ENCODE measurements around the gene FANCC.

The FANCC gene

DNA sequence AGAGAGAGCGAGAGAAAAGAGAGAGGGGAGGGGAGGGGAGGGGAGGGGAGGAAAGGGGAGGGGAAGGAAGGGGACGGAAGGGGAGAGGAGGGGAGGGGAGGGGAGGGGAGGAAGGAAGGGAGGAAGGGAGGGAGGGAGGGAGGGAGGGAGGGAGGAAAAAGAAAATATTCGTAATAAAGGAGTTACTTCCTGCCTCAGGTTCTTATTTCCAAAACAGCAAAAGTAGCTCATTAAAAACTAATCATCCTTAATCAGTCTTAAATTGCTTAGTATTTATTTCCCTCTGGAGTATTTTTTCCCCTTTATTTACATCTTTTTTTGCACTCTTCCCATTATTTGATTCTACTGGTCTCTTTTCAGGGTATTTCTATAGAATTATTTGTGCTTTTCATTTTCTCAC, 162.3 kb downstream of the FANCC start:
- Mint-ChIP-seq H3K27me3 (no peaks in the 10 kb centered on the region), H3K4me3 (no peak overlapping the region), H3K9me3 (no peaks in the 10 kb centered on the region), H3K27ac (no peak overlapping the region), H3K4me1 (ENCODE audit: low read depth) (peaks cover 5% of the 10 kb centered on the region), H3K36me3 (ENCODE audit: low read depth) (peaks cover 8% of the 10 kb centered on the region)

GRCh38 chr9:95150903-95151302, 166.6 kb downstream of the FANCC start:
- Mint-ChIP-seq H3K4me3 (no peak overlapping the region), H3K27ac (no peak overlapping the region), H3K27me3 (no peaks in the 10 kb centered on the region), H3K36me3 (ENCODE audit: low read depth) (peaks cover 7% of the 10 kb centered on the region), H3K4me1 (ENCODE audit: low read depth) (no peaks in the 10 kb centered on the region), H3K9me3 (no peaks in the 10 kb centered on the region)

DNA sequence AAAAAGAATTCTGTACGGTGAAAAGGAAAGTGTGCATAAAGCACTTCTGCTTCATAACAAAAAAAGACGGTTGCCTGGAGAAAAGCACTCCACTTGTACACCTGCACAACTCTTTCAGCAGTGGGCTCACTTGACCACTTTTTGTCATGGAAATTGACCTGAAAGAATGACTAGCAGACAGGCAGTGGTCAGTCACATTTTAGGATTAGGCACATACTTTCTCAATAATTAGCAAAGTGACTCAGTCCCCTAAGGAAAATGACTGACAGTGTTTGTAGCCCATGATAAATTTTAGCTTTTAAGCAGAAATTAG, 169.3 kb downstream of the FANCC start:
- H3K9me3 Mint-ChIP-seq: no peaks in the 10 kb centered on the region
- H3K27me3 Mint-ChIP-seq: no peaks in the 10 kb centered on the region
- no peak overlapping the region for H3K27ac Mint-ChIP-seq
- H3K36me3 Mint-ChIP-seq (ENCODE audit: low read depth): peaks cover 16% of the 10 kb centered on the region
- H3K4me3 Mint-ChIP-seq: no peak overlapping the region
- H3K4me1 Mint-ChIP-seq (ENCODE audit: low read depth): no peaks in the 10 kb centered on the region

DNA sequence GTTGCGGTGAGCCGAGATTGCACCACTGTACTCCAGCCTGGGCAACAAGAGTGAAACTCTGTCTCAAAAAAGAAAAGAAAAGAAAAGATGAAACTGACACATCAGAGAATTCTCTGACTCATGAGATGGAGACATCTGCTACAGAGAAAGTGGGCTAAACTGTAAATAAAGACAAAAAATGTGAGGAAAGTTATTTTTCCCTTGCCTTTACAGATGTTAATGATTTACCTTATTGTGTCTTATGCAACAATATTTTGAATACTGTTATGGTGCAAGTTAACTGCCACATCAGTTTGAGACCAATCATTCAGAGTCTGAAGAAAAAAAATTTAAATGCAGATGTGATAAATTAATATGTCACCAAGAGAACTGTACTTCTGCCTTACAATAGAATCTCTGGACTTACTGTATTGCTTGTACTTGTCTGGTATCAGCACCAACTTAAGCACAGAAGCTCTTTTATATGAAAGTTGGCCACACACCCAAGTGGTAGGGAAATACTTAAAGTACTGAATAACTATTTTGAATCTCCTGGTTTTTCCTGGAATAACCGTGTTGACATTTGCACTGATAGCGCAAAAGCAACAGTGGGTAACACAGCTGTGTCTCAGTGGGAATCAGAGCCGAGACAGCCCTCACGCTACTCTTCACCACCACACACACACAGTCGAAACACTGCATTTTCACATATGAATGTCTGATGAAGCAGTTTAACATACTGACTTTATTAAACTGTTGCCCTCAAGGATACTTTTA, 169.9 kb downstream of the FANCC start:
- Mint-ChIP-seq H3K4me3 (no peak overlapping the region), H3K36me3 (ENCODE audit: low read depth) (peaks cover 16% of the 10 kb centered on the region), H3K9me3 (no peaks in the 10 kb centered on the region), H3K27me3 (no peaks in the 10 kb centered on the region), H3K27ac (no peak overlapping the region), H3K4me1 (ENCODE audit: low read depth) (no peaks in the 10 kb centered on the region)

DNA sequence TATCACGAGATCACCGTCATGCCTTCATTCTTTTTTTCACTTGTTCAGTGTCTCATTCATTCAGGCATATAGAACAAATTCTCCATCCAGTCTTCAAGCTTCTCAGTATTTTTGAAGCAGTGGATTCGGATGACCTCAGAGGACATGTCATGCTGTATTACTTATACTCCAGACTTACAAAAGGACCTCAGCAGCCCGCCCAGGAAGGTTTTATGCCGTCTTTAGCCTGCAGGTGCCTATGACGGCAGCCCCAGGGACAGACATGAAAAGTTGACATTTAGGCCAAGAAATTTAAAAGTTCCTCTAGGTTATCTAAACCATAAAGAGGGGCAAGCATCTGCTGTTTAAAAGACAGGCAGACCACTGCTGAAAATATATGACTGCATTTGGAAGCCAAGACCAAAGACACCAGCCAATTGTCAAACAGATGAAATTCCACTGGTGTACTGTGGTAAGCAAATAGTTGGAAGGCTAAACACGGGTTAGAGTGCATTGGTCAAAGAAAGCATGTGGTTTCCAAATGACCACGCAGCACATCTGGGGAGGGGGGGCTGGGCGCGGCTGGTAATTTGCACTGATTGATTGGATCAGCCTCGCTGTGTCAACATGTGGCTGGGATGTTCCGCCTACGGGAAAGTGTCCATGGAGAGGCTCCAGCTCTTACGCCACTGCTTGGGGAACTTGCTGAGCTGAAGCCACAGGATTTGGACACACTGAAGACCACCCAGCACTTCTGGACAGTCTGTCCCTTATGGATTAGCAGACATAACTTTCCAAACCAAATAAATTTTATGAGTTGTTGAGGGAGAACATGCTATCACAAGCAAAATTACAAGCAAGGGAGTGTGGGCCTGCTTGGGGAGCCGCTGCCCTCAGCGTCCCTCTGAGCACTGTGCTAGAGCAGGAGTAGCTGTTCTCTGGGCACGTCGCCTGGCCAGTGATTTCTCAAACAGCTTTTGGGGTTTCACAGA, 173.6 kb downstream of the FANCC start:
- Mint-ChIP-seq H3K27ac (no peak overlapping the region), H3K27me3 (no peaks in the 10 kb centered on the region), H3K9me3 (no peaks in the 10 kb centered on the region), H3K36me3 (ENCODE audit: low read depth) (peaks cover 12% of the 10 kb centered on the region), H3K4me1 (ENCODE audit: low read depth) (no peaks in the 10 kb centered on the region), H3K4me3 (no peak overlapping the region)

GRCh38 chr9:95142728-95143127, 174.8 kb downstream of the FANCC start:
- Mint-ChIP-seq H3K4me1 (ENCODE audit: low read depth) (no peaks in the 10 kb centered on the region), H3K27ac (no peak overlapping the region), H3K27me3 (no peaks in the 10 kb centered on the region), H3K36me3 (ENCODE audit: low read depth) (peaks cover 13% of the 10 kb centered on the region), H3K4me3 (no peak overlapping the region), H3K9me3 (no peaks in the 10 kb centered on the region)

DNA sequence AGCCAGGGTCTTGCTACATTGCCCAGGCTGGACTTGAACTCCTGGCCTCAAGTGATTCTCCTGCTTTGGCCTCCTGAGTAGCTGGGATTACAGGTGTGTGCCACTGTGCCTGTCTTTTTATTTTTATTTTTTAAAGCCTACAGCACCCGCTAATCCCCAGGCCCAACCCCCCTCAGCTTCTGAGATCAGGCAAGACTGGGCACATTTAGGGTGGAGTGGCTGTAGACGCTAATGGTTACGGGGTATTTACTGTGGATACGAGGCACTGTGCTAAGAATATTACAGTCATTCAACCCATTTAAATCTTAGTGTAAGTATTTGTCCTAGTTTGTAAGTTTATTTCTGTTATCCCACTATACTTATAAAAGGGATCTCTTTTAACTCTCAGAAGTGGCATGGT, 175.2 kb downstream of the FANCC start:
- H3K4me3 Mint-ChIP-seq: no peak overlapping the region
- no peaks in the 10 kb centered on the region for H3K27me3 Mint-ChIP-seq
- H3K9me3 Mint-ChIP-seq: no peaks in the 10 kb centered on the region
- no peak overlapping the region for H3K27ac Mint-ChIP-seq
- peaks cover 17% of the 10 kb centered on the region for H3K36me3 Mint-ChIP-seq (ENCODE audit: low read depth)
- no peaks in the 10 kb centered on the region for H3K4me1 Mint-ChIP-seq (ENCODE audit: low read depth)

GRCh38 chr9:95140821-95141220, 176.7 kb downstream of the FANCC start:
- Mint-ChIP-seq H3K27me3 (no peaks in the 10 kb centered on the region), H3K4me1 (ENCODE audit: low read depth) (no peaks in the 10 kb centered on the region), H3K36me3 (ENCODE audit: low read depth) (peaks cover 17% of the 10 kb centered on the region), H3K4me3 (no peak overlapping the region), H3K27ac (no peak overlapping the region), H3K9me3 (no peaks in the 10 kb centered on the region)

GRCh38 chr9:95139126-95139525, 178.4 kb downstream of the FANCC start:
- H3K36me3 Mint-ChIP-seq (ENCODE audit: low read depth): peaks cover 23% of the 10 kb centered on the region
- H3K4me1 Mint-ChIP-seq (ENCODE audit: low read depth): no peaks in the 10 kb centered on the region
- no peak overlapping the region for H3K27ac Mint-ChIP-seq
- no peaks in the 10 kb centered on the region for H3K9me3 Mint-ChIP-seq
- no peak overlapping the region for H3K4me3 Mint-ChIP-seq
- no peaks in the 10 kb centered on the region for H3K27me3 Mint-ChIP-seq

DNA sequence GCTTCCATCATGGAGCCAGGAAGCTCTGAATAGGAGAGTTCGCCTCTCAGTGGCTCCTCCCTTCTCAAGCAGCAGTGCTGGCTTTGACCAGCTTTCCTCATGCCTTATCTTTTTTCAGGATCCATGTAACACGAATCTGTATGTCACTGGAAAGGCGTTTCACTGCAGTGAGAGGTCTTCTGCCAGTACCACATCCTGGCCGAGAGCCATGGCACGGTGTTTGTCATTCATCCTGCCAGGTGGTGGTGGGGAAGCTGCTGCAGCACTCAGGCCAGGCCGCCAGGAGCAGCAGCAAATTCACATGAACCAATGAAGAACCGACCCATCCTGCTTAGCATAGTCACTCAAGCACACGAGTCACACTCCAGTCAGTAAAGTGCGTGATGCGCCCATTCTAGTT, 179.0 kb downstream of the FANCC start:
- Mint-ChIP-seq H3K9me3 (no peaks in the 10 kb centered on the region), H3K27ac (no peak overlapping the region), H3K4me3 (no peak overlapping the region), H3K4me1 (ENCODE audit: low read depth) (no peaks in the 10 kb centered on the region), H3K36me3 (ENCODE audit: low read depth) (peaks cover 21% of the 10 kb centered on the region), H3K27me3 (no peaks in the 10 kb centered on the region)

DNA sequence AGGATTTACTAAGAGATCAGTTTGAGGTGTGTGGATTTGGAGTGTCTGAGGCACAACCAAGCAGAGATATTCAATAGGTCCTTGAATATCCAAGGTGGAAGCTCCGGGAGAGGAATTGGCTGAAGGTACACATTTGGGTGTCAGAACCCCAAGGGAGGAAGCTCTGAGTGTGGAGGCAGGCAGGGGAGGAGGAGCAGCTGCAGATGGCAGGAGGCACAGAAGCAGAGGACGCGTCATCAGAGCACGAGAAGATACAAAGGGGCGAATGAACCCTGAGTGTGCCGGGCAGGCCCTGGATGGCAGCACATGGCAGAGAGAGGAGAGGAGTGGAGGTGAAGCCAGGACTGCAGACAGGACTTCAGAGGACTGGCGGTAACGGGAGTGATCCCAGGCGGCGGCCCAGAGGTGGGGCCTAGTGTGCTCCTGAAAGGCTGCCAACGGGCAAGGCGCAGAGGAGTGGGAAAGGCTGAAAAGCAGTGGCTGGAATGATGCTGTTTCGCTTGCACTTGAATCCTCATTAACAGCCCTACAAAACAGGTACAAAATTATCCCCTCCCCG, 179.8 kb downstream of the FANCC start:
- no peak overlapping the region for H3K4me3 Mint-ChIP-seq
- H3K4me1 Mint-ChIP-seq (ENCODE audit: low read depth): no peaks in the 10 kb centered on the region
- no peaks in the 10 kb centered on the region for H3K9me3 Mint-ChIP-seq
- H3K27me3 Mint-ChIP-seq: no peaks in the 10 kb centered on the region
- H3K36me3 Mint-ChIP-seq (ENCODE audit: low read depth): peaks cover 17% of the 10 kb centered on the region
- H3K27ac Mint-ChIP-seq: peak overlapping the region; percentile 26

DNA sequence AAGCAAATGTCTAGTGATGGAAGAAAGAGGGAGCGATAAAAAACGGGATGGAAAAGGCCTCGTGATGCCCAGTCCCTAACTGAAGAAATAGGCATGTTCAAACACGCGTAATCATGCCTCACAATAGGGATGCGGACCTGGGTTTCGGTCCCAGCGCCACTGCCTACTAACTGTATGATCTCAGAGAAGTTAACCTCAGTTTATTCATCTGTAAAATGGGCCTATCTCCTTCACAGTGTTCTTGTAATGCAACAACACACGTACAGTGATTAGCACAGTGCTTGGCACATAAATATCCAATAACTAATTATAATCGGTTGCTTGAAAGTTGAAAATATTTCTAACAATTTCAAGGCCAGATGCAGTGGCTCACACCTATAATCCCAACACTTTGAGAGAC, 181.8 kb downstream of the FANCC start:
- no peak overlapping the region for H3K27ac Mint-ChIP-seq
- H3K4me1 Mint-ChIP-seq (ENCODE audit: low read depth): no peaks in the 10 kb centered on the region
- no peaks in the 10 kb centered on the region for H3K9me3 Mint-ChIP-seq
- peaks cover 17% of the 10 kb centered on the region for H3K36me3 Mint-ChIP-seq (ENCODE audit: low read depth)
- no peak overlapping the region for H3K4me3 Mint-ChIP-seq
- no peaks in the 10 kb centered on the region for H3K27me3 Mint-ChIP-seq

GRCh38 chr9:95134457-95134881, 183.0 kb downstream of the FANCC start:
- peaks cover 17% of the 10 kb centered on the region for H3K36me3 Mint-ChIP-seq (ENCODE audit: low read depth)
- H3K27me3 Mint-ChIP-seq: no peaks in the 10 kb centered on the region
- no peak overlapping the region for H3K4me3 Mint-ChIP-seq
- no peaks in the 10 kb centered on the region for H3K9me3 Mint-ChIP-seq
- no peaks in the 10 kb centered on the region for H3K4me1 Mint-ChIP-seq (ENCODE audit: low read depth)
- H3K27ac Mint-ChIP-seq: no peak overlapping the region

DNA sequence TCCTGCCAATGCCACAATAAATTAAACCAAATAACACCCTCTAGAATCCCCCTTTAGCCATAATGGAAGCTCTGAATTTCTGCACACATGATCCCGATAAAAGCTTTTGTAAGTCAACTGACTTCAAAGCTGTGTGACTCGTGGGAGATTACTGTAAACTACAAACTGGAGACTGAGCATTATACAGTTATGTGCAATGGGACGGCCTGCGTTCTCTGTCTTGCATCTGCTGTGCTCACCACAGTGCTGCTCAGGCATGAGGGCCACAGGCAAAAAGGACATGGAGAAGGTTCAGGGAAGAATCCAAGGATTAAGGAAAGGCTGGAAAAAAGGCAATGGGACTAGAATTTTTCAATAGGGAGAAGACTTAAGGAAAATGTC, 184.2 kb downstream of the FANCC start:
- H3K36me3 Mint-ChIP-seq (ENCODE audit: low read depth): peaks cover 17% of the 10 kb centered on the region
- H3K9me3 Mint-ChIP-seq: no peaks in the 10 kb centered on the region

More for the DNA sequence above, 184.2 kb downstream of the FANCC start:
- no peaks in the 10 kb centered on the region for H3K27me3 Mint-ChIP-seq
- no peak overlapping the region for H3K4me3 Mint-ChIP-seq
- no peak overlapping the region for H3K27ac Mint-ChIP-seq
- no peaks in the 10 kb centered on the region for H3K4me1 Mint-ChIP-seq (ENCODE audit: low read depth)
